ENCODE measurements around the gene PHACTR2.

Gene PHACTR2

GRCh38 chr6:143695130-143695968 lies 17.6 kb downstream of the PHACTR2 start:
- TF ChIP-seq CTCF (IDR thresholded peaks at IDR 0.05; ENCODE audit: low read depth, low read length, missing control alignments), result no peak
- no peak for DNase-seq (ENCODE audit: low read depth)
- no peak overlapping the region for H3K4me3 ChIP-seq (ENCODE audit: low read depth, low read length)

GRCh38 chr6:143695969-143696663 lies 18.4 kb downstream of the PHACTR2 start:
- H3K4me3 ChIP-seq (ENCODE audit: low read depth, low read length), result no peak overlapping the region
- TF ChIP-seq CTCF (IDR thresholded peaks at IDR 0.05; ENCODE audit: low read depth, low read length, missing control alignments), result no peak
- DNase-seq (ENCODE audit: low read depth), result no peak

GRCh38 chr6:143696664-143697000 lies 18.9 kb downstream of the PHACTR2 start:
- no peak for TF ChIP-seq CTCF (IDR thresholded peaks at IDR 0.05; ENCODE audit: low read depth, low read length, missing control alignments)
- no peak for DNase-seq (ENCODE audit: low read depth)
- no peak overlapping the region for H3K4me3 ChIP-seq (ENCODE audit: low read depth, low read length)

- TF ChIP-seq CTCF (IDR thresholded peaks at IDR 0.05; ENCODE audit: low read depth, low read length, missing control alignments), result no peak
- no peak for DNase-seq (ENCODE audit: low read depth)
- no peak overlapping the region for H3K4me3 ChIP-seq (ENCODE audit: low read depth, low read length)
Observed at GRCh38 chr6:143697076-143697800, 19.5 kb downstream of the PHACTR2 start.

GRCh38 chr6:143698329-143698728 lies 20.6 kb downstream of the PHACTR2 start:
- no peak for TF ChIP-seq CTCF (IDR thresholded peaks at IDR 0.05; ENCODE audit: low read depth, low read length, missing control alignments)
- H3K4me3 ChIP-seq (ENCODE audit: low read depth, low read length), result no peak overlapping the region
- DNase-seq (ENCODE audit: low read depth), result no peak

GRCh38 chr6:143698759-143699429 lies 21.1 kb downstream of the PHACTR2 start:
- no peak overlapping the region for H3K4me3 ChIP-seq (ENCODE audit: low read depth, low read length)
- TF ChIP-seq CTCF (IDR thresholded peaks at IDR 0.05; ENCODE audit: low read depth, low read length, missing control alignments), result no peak
- no peak for DNase-seq (ENCODE audit: low read depth)

All from GM12864 (cell line).